Dedifferentiated amniotic fluid mesenchymal stem cell (primary cell): ENCODE measurements around the gene LIPF.
A peak's percentile ranks its signal among the peaks of the same experiment; 100 is the strongest.
"Not testable (repeated sequence)": the region's sequence is repeated elsewhere in the genome, so short reads cannot be mapped to it uniquely, and the experiment has no call there.

Experiments
- DNase-seq: peaks from one replicate; pipeline ENCODE4 v3.0.0-alpha.2; 2016; ENCODE audit errors: extremely low spot score

LIPF gene

DNA sequence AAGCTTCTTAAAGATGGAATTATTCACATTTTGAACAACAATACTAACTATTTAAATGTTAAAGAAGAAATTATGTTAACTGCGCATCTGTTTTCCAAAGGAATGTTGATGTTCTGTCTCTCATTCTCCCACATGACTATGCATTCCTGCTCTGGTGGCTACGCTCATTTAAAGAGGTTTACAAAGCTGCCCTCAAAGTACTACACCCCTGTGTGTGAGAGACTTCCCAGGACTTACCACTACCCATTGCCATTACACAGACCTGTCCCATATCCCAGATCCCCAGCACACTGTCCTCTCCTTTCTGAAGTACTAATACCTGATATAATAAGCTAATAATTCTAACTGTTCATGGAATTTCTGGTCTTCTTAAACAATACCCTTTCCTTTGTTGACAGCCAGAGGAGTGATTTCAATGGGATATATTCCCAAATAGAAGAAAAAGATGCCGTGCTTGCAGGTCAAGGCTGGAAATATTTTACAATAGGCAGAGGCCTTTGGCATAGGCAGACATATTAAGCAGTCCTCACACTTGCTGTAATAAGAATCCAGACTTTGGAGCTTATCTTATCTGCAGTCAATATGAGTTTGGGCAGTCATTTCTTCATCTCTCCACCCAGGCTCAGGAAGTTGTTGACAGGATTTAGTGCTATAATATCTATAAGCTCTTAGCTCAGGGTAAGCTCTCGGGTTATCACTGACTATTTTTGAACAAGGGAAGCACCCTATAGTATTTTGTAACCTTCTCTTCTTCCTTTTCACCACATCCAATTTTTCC lies 12.2 kb downstream of the LIPF start:
- no peak for DNase-seq

DNA sequence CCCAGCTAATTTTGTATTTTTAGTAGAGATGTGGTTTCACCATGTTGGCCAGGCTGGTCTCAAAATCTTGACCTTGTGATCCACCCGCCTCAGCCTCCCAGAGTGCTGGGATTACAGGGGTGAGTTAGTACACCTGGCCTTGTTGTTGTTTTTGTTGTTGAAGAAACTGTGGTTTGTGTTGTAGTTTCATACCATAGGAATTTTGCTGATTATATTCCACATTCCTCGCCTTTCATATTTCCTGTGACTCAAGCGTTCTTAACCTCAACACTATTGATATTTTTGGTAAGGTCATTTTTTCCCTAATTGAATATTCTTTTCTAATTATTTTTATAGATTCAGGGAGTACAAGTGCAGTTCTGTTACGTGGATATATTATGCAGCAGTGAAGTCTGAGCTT lies 16.7 kb downstream of the LIPF start:
- no peak for DNase-seq

DNA sequence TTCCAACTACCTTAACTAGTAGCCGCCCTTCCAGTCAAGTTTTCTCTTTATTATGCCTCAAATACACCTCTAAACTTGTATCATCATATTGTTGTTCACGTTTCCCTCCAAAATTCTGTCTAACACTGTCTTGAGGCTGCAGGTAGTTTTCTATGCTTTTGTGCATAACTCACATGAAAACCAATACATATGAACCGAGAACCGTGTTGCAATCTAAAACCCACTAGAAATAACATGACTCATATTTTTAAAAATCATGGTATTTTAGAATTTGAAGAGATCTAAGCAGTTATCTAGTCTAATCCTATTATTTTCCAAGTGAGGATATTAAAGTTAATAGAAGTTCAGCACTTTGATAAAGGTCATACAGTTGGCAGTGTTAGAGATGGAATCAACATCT lies 18.2 kb downstream of the LIPF start:
- DNase-seq: no peak

DNA sequence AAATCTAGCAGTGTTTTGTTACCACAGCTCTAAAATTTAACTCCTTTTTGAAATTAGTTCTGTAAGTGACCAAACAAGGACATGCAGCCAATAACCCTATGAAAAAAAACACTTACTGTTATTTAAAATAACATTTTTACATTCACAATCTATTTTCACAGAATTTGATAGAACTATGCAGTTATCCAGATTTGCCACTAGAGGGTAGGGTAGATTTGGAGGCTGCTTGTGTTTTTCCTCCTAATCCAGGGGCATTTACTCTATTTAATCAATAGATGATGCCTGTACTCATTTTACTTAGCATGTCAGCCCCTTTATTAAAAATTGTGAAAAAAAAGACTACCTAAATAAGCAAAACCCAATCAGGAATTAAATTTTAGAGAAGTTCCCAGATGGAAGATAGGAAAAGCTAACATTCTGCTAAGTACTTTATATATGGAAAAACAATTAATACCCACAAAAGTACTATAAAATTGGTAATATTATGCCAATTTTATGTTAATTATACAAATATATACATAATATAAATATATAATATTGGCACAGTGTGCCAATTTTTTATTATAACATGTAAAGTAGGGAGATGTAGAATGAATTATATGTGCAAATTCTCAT lies 23.7 kb downstream of the LIPF start:
- peak; percentile 22 for DNase-seq

DNA sequence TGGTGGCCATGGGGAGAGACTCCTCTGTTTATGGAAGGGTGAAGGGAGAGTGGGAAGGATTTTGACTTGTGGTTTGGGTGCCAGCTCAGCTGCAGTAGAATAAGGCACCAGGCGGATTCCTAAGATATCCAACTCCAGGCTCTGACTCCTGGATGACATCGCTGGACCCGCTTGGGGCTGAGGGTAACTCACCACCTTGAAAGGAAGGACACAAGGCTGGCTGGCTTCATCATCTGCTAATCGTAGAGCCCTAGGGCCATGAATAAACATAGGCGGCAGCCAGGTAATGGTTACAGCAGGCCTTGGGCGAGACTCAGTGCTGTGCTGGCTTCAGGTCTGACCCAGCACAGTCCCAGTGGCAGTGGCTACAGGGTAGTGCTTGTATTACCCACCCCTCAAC lies 25.1 kb downstream of the LIPF start:
- DNase-seq: no peak

DNA sequence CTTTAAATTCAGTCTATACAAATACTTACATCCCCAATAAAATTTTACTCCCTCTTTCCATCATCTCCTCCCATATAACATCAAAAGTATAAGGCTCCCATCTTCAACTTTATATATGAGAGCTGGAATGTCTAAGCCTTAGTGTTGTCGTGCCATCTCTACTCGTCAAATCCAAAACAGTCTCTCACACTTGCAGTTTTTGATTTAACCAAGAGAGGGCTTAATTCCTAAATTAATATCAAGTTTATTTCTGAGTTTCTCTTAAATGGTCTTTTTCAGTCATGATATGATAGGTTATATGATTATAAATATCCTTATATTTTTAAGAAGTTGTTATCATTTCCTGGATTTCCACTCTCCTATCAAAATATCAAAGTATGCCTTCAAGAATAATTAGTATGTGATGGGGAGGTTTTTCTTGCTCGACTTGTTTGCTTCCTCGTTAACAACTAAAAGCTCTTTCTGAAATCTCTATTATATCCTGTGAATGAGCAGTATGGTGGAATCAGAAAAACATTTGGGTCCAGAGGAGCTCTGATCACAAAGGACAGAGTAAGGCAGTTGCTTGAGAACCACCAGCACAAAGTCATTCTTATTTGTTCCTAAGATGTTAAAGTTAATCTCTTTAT lies 29.3 kb downstream of the LIPF start:
- DNase-seq: no peak

DNA sequence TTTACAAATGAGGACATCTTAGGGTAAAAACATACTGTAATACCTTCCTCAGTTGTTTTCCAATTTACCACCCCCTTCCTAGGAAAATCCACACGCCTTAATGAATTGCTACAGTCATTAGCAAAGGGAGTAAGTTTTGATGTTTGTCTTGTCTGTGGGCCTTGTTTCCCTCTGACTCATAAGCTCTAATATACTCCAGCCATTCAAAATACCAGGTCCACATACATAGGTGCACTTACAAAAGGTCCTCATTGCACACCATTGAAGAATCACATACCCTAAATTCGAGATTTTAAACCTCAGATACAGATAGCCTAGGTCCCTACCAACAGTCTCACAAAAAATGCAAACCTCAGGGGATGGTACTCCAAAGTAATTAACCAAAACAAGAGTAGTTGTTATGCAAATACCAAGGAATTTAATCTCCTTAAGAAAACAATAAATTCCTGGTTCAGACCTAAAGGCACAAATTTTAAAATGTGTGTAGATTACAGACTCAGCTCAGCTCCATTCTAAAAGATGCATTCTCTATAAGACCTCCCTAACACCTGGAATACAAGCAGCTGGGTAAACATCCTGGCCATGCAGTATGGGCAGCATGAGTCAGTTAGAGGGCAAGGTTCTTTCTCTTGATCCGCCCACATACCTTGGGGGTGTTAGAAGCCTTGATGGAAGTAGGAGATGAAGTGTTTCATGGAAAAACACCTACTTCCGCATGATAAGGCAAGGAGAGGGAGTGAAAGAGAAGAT lies 38.8 kb downstream of the LIPF start:
- no peak for DNase-seq

DNA sequence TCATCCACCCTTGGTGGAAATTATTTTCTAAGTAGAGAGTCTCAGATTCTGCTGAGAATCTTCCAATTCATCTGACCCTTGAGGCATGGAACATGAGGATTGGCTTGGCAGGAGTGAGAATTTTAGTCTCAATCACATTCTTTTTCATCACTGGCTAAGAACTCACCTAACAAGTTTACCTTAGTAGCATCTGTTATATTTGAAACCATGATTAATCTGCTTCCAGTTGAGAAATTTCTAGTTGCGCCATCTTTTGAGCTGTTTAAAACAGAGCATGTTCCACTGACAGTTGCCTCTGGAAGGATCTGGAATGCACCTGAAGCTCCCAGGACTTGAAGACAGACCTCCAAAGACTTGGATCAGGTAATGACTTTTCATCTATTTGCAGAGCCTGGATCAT lies 41.7 kb downstream of the LIPF start, which contains the start of gene LIPK:
LIPK (plus strand) TSS at position 292 of the 400 bp plus-strand sequence. CDS start 18,295 bp downstream, outside the sequence.
- no peak for DNase-seq

DNA sequence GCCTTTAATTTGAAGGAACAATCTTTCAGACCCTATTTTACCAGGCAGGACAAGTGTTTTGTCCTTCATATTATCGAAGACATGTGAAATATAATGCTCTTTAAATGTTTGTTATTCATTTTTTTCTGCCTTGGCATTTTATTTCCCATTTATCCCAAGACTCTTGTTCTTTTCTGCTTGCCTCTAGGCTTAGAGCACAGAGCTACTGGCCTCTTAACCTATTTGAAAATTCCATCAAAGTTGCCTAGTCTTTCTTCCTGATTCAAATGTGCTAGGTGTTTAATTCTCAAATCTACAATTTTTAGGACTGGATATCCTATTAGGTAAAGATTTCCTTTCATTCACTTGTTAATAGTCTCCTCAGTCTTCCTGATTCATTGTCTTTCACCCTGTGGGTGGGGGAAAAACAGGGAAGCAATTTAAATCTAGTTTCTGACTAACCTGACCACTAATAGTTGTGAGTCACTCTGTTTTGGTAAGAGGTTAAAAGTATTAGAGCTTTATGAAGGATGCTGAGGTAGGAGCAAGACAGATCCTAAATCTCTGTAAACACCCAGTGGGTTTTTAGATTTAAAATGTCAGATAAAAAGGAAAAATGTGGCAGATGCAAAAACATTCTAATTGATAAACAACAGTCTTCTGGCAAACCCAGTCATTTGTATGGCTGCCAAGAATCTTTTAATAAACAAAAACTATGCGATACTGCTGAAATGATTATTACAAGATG lies 43.4 kb downstream of the LIPF start:
- peak; percentile 30 for DNase-seq

DNA sequence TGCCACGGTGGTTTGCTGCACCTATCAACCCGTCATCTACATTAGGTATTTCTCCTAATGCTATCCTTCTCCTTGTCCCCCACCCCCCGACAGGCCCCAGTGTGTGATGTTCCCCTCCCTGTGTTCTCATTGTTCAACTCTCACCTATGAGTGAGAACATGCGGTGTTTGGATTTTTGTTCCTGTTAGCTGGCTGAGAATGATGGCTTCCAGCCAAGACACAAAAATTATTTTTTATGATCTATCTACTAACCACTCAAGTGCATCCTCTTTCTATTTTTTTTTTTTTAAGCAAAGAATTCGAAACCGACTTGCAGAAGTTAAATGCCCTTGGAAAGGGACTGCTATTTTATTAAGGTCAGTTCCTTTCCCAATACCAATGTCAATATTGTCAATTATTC lies 45.1 kb downstream of the LIPF start:
- DNase-seq: not testable (repeated sequence)

DNA sequence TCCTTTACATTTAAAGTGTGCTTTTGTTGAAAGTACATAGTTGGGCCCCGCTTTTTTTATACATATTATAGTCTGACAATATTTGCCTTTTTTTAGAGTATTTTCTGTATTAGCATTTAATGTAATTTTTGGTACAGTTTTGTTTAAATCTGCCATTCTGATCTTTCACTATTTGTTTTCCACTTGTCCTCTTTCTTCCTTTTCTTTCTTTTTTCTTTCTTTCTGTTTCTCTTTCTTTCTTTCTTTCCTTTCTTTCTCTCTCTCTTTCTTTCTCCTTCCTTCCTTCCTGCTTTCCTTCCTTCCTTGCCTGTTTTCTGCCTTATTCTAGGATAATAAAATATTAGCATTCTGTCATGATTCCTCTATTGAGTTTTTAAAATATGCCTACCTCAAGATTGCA lies 51.3 kb downstream of the LIPF start:
- no peak for DNase-seq

DNA sequence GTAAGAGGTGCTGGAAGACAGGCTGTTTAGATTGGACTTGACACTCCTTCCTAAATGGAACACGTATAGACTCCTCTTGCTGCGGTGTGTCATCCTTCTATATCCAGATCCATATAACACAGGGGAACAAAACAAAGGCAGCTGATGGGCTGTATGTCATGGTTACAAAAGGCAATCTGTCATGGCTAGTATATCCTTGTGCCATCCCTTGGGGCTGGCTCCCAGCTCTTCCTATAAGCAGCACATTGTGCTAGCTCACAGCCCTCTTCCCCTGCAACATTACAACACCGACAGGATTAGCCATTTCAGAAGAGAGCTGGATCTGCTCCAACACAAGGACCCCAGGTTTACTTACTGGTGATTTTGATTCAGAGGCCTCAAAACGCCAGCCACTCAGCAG lies 57.1 kb downstream of the LIPF start:
- no peak for DNase-seq

DNA sequence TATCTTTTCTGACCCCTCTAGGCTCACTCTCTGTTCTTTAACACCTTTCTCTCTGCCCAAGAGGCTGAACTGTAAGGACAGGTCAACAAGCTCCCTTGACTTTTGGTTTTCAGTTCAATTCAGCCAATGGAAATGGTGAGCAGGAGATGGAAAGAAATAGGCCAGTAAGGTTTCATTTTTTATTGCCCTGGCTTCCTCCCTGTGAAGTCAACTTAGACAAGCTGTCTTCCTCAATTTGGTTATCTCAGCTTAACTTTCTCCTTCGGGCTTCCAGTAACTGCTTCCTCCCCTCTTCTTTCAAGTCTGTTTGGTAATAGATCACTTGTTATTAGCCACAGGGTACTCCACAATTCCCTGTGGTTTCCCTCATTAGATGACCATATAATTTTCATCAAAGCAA lies 61.6 kb downstream of the LIPF start:
- no peak for DNase-seq

DNA sequence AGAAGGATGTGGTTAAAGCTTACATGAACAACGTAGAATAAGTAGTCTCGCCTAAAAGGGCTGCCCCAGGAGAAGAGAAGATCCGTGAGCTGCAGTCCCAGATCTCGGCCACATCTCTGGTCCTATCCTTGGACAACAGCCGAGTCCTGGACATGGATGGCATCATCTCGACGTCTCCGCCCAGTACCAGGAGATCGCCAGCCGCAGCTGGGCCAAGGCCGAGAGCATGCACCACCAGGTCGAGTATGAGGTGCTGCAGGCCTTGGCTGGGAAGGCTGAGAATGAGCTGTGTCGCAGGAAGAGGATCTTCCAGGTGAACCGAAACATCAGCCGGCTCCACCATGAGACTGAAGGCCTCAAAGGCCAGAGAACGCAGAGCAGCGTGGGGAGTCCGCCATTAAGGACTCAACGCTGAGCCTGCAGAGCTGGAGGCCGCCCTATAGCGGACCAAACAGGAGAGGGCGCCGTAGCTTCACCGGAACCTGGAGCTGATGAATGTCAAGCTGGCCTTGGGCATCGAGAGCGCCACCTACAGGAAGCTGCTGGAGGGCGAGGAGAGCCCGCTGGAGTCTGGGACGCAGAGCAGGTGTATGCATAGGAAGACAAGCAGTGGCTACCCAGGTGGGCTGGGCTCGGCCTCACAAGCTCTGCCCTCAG lies 64.0 kb downstream of the LIPF start:
- DNase-seq: no peak
